GM18907 (cell line): Measurements from ENCODE around the gene SLC25A47.

Experiments
- ATAC-seq: cut with Tn5 transposase; IDR thresholded peaks from one replicate; pipeline ENCODE4 v1.9.1; 2021; ENCODE audit warnings: mild to moderate bottlenecking, moderate library complexity; ENCODE audit not compliant: unreplicated experiment

SLC25A47 gene

DNA sequence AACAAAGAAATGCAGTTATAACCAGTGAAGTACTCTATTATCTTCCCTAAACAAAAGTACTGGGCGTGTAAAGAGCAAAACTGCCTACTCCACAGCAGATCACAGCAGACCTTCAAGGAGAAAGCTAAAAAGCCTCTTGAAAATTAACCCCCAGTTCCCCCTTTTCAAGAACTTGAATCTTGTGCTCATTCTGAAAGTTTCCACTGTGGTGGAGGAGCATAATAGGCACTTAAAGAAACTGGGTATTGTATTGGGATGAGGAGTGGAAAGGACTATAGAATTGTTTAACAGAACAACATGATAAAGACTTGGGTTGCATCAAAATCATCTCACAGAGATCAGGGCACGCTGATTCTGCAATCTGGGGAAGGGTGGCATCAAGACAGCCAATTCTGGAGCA lies 51.1 kb downstream of the SLC25A47 start:
- no peak for ATAC-seq

DNA sequence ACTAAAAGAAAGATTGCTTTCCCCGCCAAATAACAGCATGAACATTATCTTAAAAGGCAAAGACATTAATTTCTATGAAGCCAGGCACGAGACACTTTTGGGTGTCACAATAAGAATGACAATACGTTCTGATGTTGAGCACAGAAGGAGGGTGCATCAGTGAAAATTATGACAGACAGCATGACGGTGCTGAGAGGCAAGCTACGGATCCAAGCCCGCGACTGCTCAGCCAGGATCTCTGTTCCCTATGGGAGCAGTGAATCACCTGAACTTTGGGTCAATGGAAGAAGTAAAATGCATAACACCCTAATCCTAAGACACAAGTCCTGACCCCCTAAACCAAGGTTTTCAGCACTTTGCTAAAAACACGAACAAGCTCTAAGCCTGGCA lies 51.7 kb downstream of the SLC25A47 start:
- no peak for ATAC-seq

DNA sequence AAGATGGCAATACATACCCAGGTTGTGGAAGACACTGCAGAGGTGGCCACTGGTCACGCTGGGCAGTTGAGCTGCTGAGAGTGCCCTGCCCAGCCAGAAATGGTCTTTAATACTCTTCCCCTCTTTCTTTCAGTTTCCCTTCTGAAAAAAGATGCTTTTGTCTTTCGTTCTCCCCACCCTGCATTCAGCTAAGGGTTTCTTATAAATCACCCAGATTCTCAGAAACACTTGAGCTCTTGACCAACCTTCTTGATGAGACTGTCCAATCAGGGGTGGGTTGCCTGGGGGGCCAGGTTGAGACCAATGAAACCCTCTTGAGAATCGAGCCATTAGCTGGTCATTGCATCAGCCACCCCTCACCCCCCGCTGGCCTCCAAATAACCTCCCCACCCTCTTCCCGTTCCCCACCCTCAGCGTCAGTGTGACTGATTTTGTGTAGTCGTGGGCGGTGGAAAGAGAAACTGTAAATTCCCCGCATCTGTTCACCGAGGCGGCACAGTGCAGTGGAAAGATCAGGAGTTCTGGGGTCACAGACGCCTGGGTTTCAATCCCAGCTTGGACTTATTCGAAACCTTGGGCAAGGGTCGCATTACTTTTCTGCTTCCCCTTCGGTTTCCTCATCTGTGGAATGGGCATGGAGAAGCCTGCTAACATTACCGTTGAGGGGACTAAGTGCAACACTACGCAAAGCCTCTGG lies 52.3 kb downstream of the SLC25A47 start:
- peak; percentile 43 for ATAC-seq

DNA sequence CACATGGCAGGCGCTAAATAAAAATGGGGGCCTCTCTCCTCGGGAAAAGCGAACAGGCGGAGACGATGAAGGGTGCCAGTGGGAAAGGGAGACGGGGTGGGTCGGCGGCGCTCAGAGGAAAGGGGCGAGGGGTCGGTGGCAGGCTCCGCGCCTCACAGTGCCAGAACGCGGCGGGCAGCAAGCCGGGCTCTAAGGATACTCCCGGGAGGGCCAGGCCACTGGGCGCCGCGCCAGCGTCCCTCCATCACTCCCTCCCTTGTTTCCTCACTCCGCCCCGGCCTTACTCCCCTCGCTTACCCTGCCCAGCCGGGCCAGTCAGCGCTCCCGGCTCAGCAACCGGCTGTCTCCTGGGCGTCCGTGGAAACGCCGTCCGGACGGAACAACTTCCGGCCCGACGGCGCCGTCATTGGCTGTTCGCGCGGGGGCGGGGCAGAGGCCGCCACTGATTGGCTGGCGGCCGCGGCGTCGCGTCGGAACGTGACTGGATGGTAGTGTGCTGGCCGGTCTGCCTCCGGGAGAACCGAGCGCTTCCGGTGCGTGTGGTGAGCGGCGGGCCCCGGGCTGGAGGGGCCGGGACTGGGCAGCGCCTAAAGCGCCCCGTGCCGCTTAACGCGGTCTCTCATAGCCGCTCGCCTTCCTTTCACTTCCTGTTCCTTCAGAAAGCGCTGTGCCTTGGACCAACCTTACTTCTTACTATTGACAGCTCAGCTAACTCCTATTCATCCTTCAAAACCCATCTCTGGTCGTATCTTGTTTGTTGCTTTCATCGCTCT lies 53.0 kb downstream of the SLC25A47 start, which contains the start of gene WDR25:
Gene WDR25 (plus strand): TSS at position 523 of the 773 bp plus-strand sequence.
- peak; percentile 77 for ATAC-seq

DNA sequence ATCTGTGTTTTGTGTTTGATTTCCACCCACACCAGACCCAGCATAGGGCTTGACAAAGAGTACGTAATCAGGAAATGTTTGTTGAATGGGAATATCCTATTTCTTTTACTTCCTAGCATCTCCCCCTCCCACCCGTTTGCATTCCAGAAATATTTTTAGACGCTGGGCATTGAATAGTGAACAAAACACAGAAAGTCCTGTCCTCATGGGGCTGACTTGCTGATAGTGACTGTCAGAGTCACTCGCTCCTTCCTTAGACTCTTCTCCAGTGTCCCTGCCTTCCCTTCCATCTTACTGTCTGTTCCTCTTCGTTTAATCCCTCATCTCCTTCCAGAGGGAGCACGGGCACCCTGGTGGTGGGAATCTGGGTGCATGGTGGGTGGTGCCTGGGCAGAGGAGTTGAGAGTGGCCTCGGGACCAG lies 53.6 kb downstream of the SLC25A47 start:
- ATAC-seq, result no peak
